PC-3 (cell line): ENCODE data around the gene AHNAK2.
"Not testable (repeated sequence)": the region's sequence is repeated elsewhere in the genome, so short reads cannot be mapped to it uniquely, and the experiment has no call there.

ENCODE experiments used
- EZH2phosphoT487 ChIP-seq: fragments of 300-600 bp; sonication (generic); IDR thresholded peaks from 2 replicates; pipeline ENCODE4 v1.6.1; 2018; ENCODE audit warnings: mild to moderate bottlenecking, antibody characterized with exemption, low read length, borderline replicate concordance
- TF ChIP-seq, protein P1 (sequence below): fragments of 300-600 bp; sonication (generic); conservative IDR thresholded peaks from 2 replicates; pipeline ENCODE4 v1.5.1; 2017; ENCODE audit warnings: antibody characterized with exemption, low read depth, mild to moderate bottlenecking, low read length

DNA sequence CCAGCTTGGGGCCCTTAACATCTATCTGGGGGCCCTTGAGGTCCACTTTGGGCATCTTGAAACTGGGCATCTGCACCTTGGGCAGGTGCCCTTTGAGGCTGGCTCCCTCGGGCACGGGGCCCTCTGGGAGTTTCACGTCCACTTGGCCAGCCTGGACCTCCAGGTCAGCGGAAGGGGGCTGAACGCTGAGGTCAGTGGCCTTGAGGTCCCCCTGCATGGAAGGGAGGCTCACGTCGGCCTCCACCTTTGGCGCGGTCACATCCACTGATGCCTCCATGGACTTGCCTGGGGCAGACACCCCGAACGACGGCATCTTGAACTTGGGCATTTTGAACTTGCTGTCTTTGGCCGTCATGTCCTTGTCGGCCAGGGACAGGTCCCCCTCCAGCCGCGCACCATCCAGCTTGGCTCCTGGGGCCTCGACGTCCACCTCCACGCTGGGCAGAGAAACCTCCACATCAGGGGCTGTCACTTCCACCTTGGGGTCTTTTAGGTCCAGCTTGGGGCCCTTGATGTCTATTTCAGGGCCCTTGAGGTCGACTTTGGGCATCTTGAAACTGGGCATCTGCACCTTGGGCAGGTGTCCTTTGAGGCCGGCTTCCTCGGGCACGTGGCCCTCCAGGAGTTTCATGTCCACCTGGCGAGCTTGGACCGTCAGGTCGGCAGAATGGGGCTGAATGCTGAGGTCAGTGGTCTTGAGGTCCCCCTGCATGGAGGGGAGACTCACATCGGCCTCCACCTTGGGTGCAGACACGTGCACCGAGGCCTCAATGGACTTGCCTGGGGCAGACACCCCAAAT is 34.8 kb downstream of the AHNAK2 start:
- TF ChIP-seq, protein P1, sequence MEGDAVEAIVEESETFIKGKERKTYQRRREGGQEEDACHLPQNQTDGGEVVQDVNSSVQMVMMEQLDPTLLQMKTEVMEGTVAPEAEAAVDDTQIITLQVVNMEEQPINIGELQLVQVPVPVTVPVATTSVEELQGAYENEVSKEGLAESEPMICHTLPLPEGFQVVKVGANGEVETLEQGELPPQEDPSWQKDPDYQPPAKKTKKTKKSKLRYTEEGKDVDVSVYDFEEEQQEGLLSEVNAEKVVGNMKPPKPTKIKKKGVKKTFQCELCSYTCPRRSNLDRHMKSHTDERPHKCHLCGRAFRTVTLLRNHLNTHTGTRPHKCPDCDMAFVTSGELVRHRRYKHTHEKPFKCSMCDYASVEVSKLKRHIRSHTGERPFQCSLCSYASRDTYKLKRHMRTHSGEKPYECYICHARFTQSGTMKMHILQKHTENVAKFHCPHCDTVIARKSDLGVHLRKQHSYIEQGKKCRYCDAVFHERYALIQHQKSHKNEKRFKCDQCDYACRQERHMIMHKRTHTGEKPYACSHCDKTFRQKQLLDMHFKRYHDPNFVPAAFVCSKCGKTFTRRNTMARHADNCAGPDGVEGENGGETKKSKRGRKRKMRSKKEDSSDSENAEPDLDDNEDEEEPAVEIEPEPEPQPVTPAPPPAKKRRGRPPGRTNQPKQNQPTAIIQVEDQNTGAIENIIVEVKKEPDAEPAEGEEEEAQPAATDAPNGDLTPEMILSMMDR = not testable (repeated sequence)
- TF ChIP-seq EZH2phosphoT487 = not testable (repeated sequence)
